ENCODE data around the gene CCDC34.
A peak's percentile ranks its signal among the peaks of the same experiment; 100 is the strongest.
"Not testable (repeated sequence)": the region's sequence is repeated elsewhere in the genome, so short reads cannot be mapped to it uniquely, and the experiment has no call there.

CCDC34 gene

GRCh38 chr11:27321340-27321739, 41.7 kb downstream of the CCDC34 start:
- not testable (repeated sequence) for DNase-seq (ENCODE audit: low spot score)

- peak; percentile 56 for DNase-seq (ENCODE audit: low spot score)
These were observed 43.9 kb downstream of the CCDC34 start for GRCh38 chr11:27319072-27319471.

GRCh38 chr11:27317751-27318150, 45.3 kb downstream of the CCDC34 start:
- DNase-seq (ENCODE audit: low spot score) = peak; percentile 39

- DNase-seq (ENCODE audit: low spot score) = no peak
These were observed 47.2 kb downstream of the CCDC34 start for GRCh38 chr11:27315836-27316235.

- no peak for DNase-seq (ENCODE audit: low spot score)
These were observed 49.7 kb downstream of the CCDC34 start for GRCh38 chr11:27313157-27313821.

GRCh38 chr11:27312110-27312509, 50.9 kb downstream of the CCDC34 start:
- no peak for DNase-seq (ENCODE audit: low spot score)

- no peak for DNase-seq (ENCODE audit: low spot score)
These were observed 52.3 kb downstream of the CCDC34 start for GRCh38 chr11:27310707-27311106.

GRCh38 chr11:27310182-27310581, 52.8 kb downstream of the CCDC34 start:
- no peak for DNase-seq (ENCODE audit: low spot score)

GRCh38 chr11:27309046-27309445, 54.0 kb downstream of the CCDC34 start:
- DNase-seq (ENCODE audit: low spot score) = no peak

GRCh38 chr11:27307232-27307631, 55.8 kb downstream of the CCDC34 start:
- DNase-seq (ENCODE audit: low spot score) = no peak

GRCh38 chr11:27305751-27306150, 57.3 kb downstream of the CCDC34 start:
- DNase-seq (ENCODE audit: low spot score) = no peak

GRCh38 chr11:27304514-27304913, 58.5 kb downstream of the CCDC34 start:
- DNase-seq (ENCODE audit: low spot score) = no peak

- DNase-seq (ENCODE audit: low spot score) = no peak
These were observed 59.1 kb downstream of the CCDC34 start for GRCh38 chr11:27303903-27304302.

- DNase-seq (ENCODE audit: low spot score) = no peak
These were observed 62.0 kb downstream of the CCDC34 start for GRCh38 chr11:27300974-27301373.

- no peak for DNase-seq (ENCODE audit: low spot score)
These were observed 65.4 kb downstream of the CCDC34 start for GRCh38 chr11:27297616-27298015.

- DNase-seq (ENCODE audit: low spot score) = peak; percentile 29
These were observed 66.5 kb downstream of the CCDC34 start for GRCh38 chr11:27296497-27296896.

- no peak for DNase-seq (ENCODE audit: low spot score)
These were observed 67.1 kb downstream of the CCDC34 start for GRCh38 chr11:27295928-27296327.

GRCh38 chr11:27294654-27295053, 68.4 kb downstream of the CCDC34 start:
- DNase-seq (ENCODE audit: low spot score) = no peak

GRCh38 chr11:27293515-27294417, 69.2 kb downstream of the CCDC34 start:
- DNase-seq (ENCODE audit: low spot score) = no peak

- no peak for DNase-seq (ENCODE audit: low spot score)
These were observed 70.4 kb downstream of the CCDC34 start for GRCh38 chr11:27292637-27293010.

GRCh38 chr11:27291954-27292636, 70.9 kb downstream of the CCDC34 start:
- DNase-seq (ENCODE audit: low spot score) = no peak

GRCh38 chr11:27291302-27291889, 71.6 kb downstream of the CCDC34 start:
- no peak for DNase-seq (ENCODE audit: low spot score)

Data from hepatic stellate cell (primary cell).